H4 (cell line): ENCODE results near the gene MACROD2. TPM values are rescaled to one million over a fixed set of nuclear protein-coding genes. Genes with fewer than 3 reads are reported as not detected.
"Not testable (repeated sequence)": the region's sequence is repeated elsewhere in the genome, so short reads cannot be mapped to it uniquely, and the experiment has no call there.

ENCODE experiments used
- DNase-seq: peaks from one replicate; pipeline ENCODE4 v3.0.0-alpha.2; 2015; ENCODE audit warnings: low spot score
- total RNA-seq: library from RNA; depleted of rRNA; stranded (reverse); fragments of >200 nt; shearing (Covaris generic); gene quantifications from 2 replicates; pipeline ENCODE4 v1.2.3, GENCODE V29; 2014; rRNA removed

The MACROD2 gene
- 0.37 and 1.2 TPM in 2 replicates for total RNA-seq

GRCh38 chr20:13995086-13995665, at the start of gene MACROD2:
Gene MACROD2, plus strand, starts transcription at chr20:13995516.
- peak; percentile 95 for DNase-seq

- DNase-seq: no peak
Measured at GRCh38 chr20:13947719-13948118, 47.6 kb upstream of the MACROD2 start.

- DNase-seq: peak; percentile 17
Measured at GRCh38 chr20:13953227-13953626, 42.1 kb upstream of the MACROD2 start.

- DNase-seq: no peak
Measured at GRCh38 chr20:13960119-13960518, 35.2 kb upstream of the MACROD2 start.

- DNase-seq: no peak
Measured at GRCh38 chr20:13960525-13960924, 34.8 kb upstream of the MACROD2 start.

- peak; percentile 57 for DNase-seq
Measured at GRCh38 chr20:13984211-13984610, 11.1 kb upstream of the MACROD2 start.

- peak; percentile 26 for DNase-seq
Measured at GRCh38 chr20:13990465-13990864, 4.9 kb upstream of the MACROD2 start, which contains the start of gene SEL1L2. Gene SEL1L2, minus strand, starts transcription at chr20:13990614. Its CDS starts 80 bp downstream, at chr20:13990534.

GRCh38 chr20:13991311-13991710, 4.0 kb upstream of the MACROD2 start:
- DNase-seq: no peak

- DNase-seq: not testable (repeated sequence)
Measured at GRCh38 chr20:13991955-13992354, 3.4 kb upstream of the MACROD2 start.

- DNase-seq: no peak
Measured at GRCh38 chr20:13995841-13996240, 525 bp downstream of the MACROD2 start.

GRCh38 chr20:13996265-13996664, 949 bp downstream of the MACROD2 start:
- no peak for DNase-seq

GRCh38 chr20:14000917-14001316, 5.6 kb downstream of the MACROD2 start:
- DNase-seq: no peak

GRCh38 chr20:14005996-14006395, 10.7 kb downstream of the MACROD2 start:
- no peak for DNase-seq

GRCh38 chr20:14009208-14009607, 13.9 kb downstream of the MACROD2 start:
- no peak for DNase-seq

GRCh38 chr20:14012671-14013070, 17.4 kb downstream of the MACROD2 start:
- DNase-seq: no peak

- no peak for DNase-seq
Measured at GRCh38 chr20:14030991-14031390, 35.7 kb downstream of the MACROD2 start.

GRCh38 chr20:14033310-14033709, 38.0 kb downstream of the MACROD2 start:
- no peak for DNase-seq

- no peak for DNase-seq
Measured at GRCh38 chr20:14036567-14036966, 41.3 kb downstream of the MACROD2 start.

GRCh38 chr20:14044712-14045276, 49.5 kb downstream of the MACROD2 start:
- not testable (repeated sequence) for DNase-seq

GRCh38 chr20:14046534-14046933, 51.2 kb downstream of the MACROD2 start:
- DNase-seq: no peak

- no peak for DNase-seq
Measured at GRCh38 chr20:14049111-14049510, 53.8 kb downstream of the MACROD2 start.

GRCh38 chr20:14051454-14051853, 56.1 kb downstream of the MACROD2 start:
- no peak for DNase-seq

GRCh38 chr20:14055127-14055742, 59.9 kb downstream of the MACROD2 start:
- DNase-seq: peak; percentile 55
